HepG2 (cell line): ENCODE data around the gene MPST. TPM values are rescaled to one million over a fixed set of nuclear protein-coding genes. Genes with fewer than 3 reads are reported as not detected.

Experiments used
- ARID2 ChIP-seq: sonication (generic); formaldehyde crosslinking; IDR thresholded peaks from 2 replicates; pipeline ENCODE4 v1.8.1; 2022; ENCODE audit warnings: mild to moderate bottlenecking, missing genetic modification reagents, borderline replicate concordance
- EED ChIP-seq: sonication (generic); formaldehyde crosslinking; IDR thresholded peaks from 2 replicates; pipeline ENCODE4 v1.5.0; 2020; ENCODE audit warnings: mild to moderate bottlenecking, missing genetic modification reagents
- ERF ChIP-seq: IDR thresholded peaks from 2 replicates; pipeline ENCODE4 v1.6.1; 2018; ENCODE audit warnings: missing biosample characterization, missing genetic modification reagents
- KIAA2018 ChIP-seq: sonication (generic); formaldehyde crosslinking; IDR thresholded peaks from 2 replicates; pipeline ENCODE4 v1.5.0; 2020; ENCODE audit warnings: mild to moderate bottlenecking, missing genetic modification reagents, borderline replicate concordance
- MAFK ChIP-seq, 2 experiments: IDR thresholded peaks in 1 of 2; conservative IDR thresholded peaks in 1 of 2; 2 replicates each; pipeline ENCODE4 v1.6.1; 2011; ENCODE audit warnings: improper control_type of control experiment in 2 of 2, low read length in 2 of 2
- PRDM10 ChIP-seq: sonication (generic); formaldehyde crosslinking; IDR thresholded peaks from 2 replicates; pipeline ENCODE4 v1.4.0; 2020; ENCODE audit warnings: low read depth, missing genetic modification reagents
- RBM39 ChIP-seq: fragments of 200-400 bp; formaldehyde crosslinking; IDR thresholded peaks from one replicate; pipeline ENCODE4 v1.6.1; 2018; ENCODE audit warnings: antibody characterized with exemption, mild to moderate bottlenecking, low read depth, low read length; ENCODE audit not compliant: poor library complexity, severe bottlenecking
- SRSF4 ChIP-seq: fragments of 200-400 bp; formaldehyde crosslinking; IDR thresholded peaks from one replicate; pipeline ENCODE4 v1.6.1; 2018; ENCODE audit warnings: mild to moderate bottlenecking, low read depth, low read length, moderate library complexity; ENCODE audit not compliant: poor library complexity, severe bottlenecking
- TRIM24 ChIP-seq: sonication (generic); formaldehyde crosslinking; IDR thresholded peaks from 2 replicates; pipeline ENCODE4 v1.8.0; 2022; ENCODE audit warnings: mild to moderate bottlenecking, missing genetic modification reagents
- ZEB1 ChIP-seq: IDR thresholded peaks from 2 replicates; pipeline ENCODE4 v1.6.1; 2012; ENCODE audit warnings: mild to moderate bottlenecking, low read depth, inconsistent platforms; ENCODE audit not compliant: insufficient replicate concordance
- ZFP1 ChIP-seq: IDR thresholded peaks from 2 replicates; pipeline ENCODE4 v1.6.1; 2016
- ZNF672 ChIP-seq: sonication (generic); formaldehyde crosslinking; IDR thresholded peaks from 2 replicates; pipeline ENCODE4 v1.8.1; 2022; ENCODE audit warnings: missing genetic modification reagents
- ZNF768 ChIP-seq: sonication (generic); formaldehyde crosslinking; IDR thresholded peaks from 2 replicates; pipeline ENCODE4 v1.4.0; 2020; ENCODE audit warnings: missing genetic modification reagents
- ZNF782 ChIP-seq: sonication (generic); formaldehyde crosslinking; IDR thresholded peaks from 2 replicates; pipeline ENCODE4 v1.4.0; 2020; ENCODE audit warnings: missing genetic modification reagents, mild to moderate bottlenecking, borderline replicate concordance
- polyA plus RNA-seq, 8 experiments: library from polyadenylated mRNA; depleted of rRNA in 3 of 8; stranded (reverse) in 7 of 8; unstranded in 1 of 8; fragments of >200 nt; fragmentation: Illumina TruSeq in 4 of 8; extraction: Trizol in 4 of 8; gene quantifications; 2 replicates each; pipeline versions ENCODE4 v1.2.1 to v1.2.3, GENCODE V29; 2011 to 2016; ENCODE audit warnings: low read depth in 4 of 8, missing spikeins in 1 of 8, mixed read lengths in 1 of 8; ENCODE audit not compliant: insufficient read depth in 1 of 8
- total RNA-seq, 5 experiments: library from RNA; depleted of rRNA; stranded (reverse); fragments of >200 nt; fragmentation: Illumina TruSeq; extraction: Trizol; gene quantifications; 2 replicates each; pipeline ENCODE4 v1.2.3, GENCODE V29; 2016; ENCODE audit warnings: low read depth in 1 of 5
- TF ChIP-seq, protein P1 (sequence below): sonication (generic); formaldehyde crosslinking; IDR thresholded peaks from 2 replicates; pipeline ENCODE4 v1.8.0; 2022; ENCODE audit warnings: mild to moderate bottlenecking, missing genetic modification reagents

Gene MPST
- total and polyA plus RNA-seq, 2 of the 13 experiments (the other 11 are each of a cell fraction or from before 2014, with no cell fraction given) = 133 to 141 TPM

GRCh38 chr22:37032535-37033460 is 13.3 kb downstream of the MPST start (continued):
- TF ChIP-seq KIAA2018 (CRISPR knock-in tag) (no peak; the same call in 1 of the 2 replicates), ZEB1 (peak; percentile 69), RBM39 (no peak), SRSF4 (no peak), EED (no peak), ZNF782 (CRISPR knock-in tag) (no peak), PRDM10 (CRISPR knock-in tag) (peak; percentile 95), ZFP1 (CRISPR knock-in tag) (peak; percentile 87), ARID2 (CRISPR knock-in tag) (peak; percentile 65), MAFK (conservative IDR thresholded peaks at IDR 0.05 in 1 of 2, IDR thresholded peaks at IDR 0.05 in 1 of 2; ENCODE audit: low read length in 2 of 2) (peak; percentile 47 to 50), ZNF672 (CRISPR knock-in tag) (peak; percentile 85), TRIM24 (CRISPR knock-in tag) (peak; percentile 98), ZNF768 (CRISPR knock-in tag) (peak; percentile 57; the same call in 1 of the 2 replicates), ERF (CRISPR knock-in tag) (peak; percentile 94)
- TF ChIP-seq, protein P1, sequence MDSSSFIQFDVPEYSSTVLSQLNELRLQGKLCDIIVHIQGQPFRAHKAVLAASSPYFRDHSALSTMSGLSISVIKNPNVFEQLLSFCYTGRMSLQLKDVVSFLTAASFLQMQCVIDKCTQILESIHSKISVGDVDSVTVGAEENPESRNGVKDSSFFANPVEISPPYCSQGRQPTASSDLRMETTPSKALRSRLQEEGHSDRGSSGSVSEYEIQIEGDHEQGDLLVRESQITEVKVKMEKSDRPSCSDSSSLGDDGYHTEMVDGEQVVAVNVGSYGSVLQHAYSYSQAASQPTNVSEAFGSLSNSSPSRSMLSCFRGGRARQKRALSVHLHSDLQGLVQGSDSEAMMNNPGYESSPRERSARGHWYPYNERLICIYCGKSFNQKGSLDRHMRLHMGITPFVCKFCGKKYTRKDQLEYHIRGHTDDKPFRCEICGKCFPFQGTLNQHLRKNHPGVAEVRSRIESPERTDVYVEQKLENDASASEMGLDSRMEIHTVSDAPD (CRISPR knock-in tag) = peak; percentile 98
